WI38 (cell line): ENCODE data around the gene AP3D1.

ENCODE experiments used
- H3K4me3 ChIP-seq: 2 replicates; pipeline ENCODE4 v1.5.1; 2011; ENCODE audit warnings: low read depth, mild to moderate bottlenecking, control low read depth, low read length
- CTCF ChIP-seq: IDR thresholded peaks from 2 replicates; pipeline ENCODE4 v1.5.1; 2012; ENCODE audit warnings: low read depth, mild to moderate bottlenecking, control low read depth, low read length

The AP3D1 gene

GRCh38 chr19:2148482-2149135 lies 2.8 kb downstream of the AP3D1 start:
- H3K4me3 ChIP-seq, result no peak overlapping the region
- TF ChIP-seq CTCF, result no peak

GRCh38 chr19:2145831-2146241 lies 5.5 kb downstream of the AP3D1 start:
- TF ChIP-seq CTCF, result no peak
- no peak overlapping the region for H3K4me3 ChIP-seq

- H3K4me3 ChIP-seq, result no peak overlapping the region
- no peak for TF ChIP-seq CTCF
These were observed 7.2 kb downstream of the AP3D1 start for GRCh38 chr19:2144190-2144589.

GRCh38 chr19:2142173-2142829 lies 9.1 kb downstream of the AP3D1 start:
- no peak for TF ChIP-seq CTCF
- H3K4me3 ChIP-seq, result no peak overlapping the region

GRCh38 chr19:2140138-2140569 lies 11.2 kb downstream of the AP3D1 start:
- TF ChIP-seq CTCF, result no peak
- no peak overlapping the region for H3K4me3 ChIP-seq

GRCh38 chr19:2139385-2140137 lies 11.8 kb downstream of the AP3D1 start:
- no peak overlapping the region for H3K4me3 ChIP-seq
- TF ChIP-seq CTCF, result no peak
